Measurements from ENCODE around the gene PGA5.

The PGA5 gene

DNA sequence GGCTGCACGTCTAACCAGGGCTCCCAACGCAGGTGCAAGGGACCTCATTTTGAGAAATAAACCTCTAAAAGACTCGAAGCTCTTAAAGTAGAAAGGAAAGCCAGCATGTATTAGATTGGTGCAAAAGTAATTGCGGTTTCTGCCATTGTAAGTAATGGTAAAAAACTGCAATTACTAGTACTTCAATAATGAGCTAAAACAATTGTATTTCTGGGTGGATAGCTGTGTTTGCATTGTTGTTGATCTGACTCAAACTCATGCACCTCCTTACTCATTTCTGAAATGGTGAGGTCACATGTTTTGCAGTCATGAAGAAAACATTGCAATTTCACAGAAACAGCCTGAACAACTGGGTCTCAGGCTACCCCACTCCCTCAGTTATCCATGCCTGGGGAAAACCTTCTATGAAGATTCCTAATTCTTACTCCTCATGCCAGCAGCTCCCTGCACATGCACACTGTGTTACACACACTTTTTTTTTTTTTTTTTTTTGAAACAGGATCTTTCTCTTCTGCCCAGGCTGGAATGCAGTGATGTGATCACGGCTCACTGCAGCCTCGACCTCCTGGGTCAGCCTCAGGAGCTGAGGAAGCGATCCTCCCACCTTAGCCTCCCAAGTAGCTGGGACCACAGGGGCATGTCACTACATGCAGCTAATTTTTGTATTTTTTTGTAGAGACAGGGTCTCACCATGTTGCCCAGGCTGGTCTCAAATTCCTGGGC lies 29.5 kb downstream of the PGA5 start:
- no peak for DNase-seq

DNA sequence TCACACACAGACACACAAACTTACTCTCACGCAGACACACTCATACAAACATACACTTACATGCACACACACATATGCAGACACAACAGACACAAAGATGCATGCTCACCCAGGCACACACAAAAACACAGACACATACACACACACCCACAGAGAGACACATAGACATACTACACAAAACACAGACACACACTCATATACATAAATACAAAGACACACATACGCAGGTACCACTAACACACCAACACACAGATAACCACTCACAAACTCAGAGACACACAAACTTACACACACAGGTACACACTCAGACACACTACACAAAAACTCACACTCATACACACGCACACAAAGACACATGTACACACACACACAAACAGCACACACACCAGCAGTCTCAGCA lies 31.8 kb downstream of the PGA5 start:
- no peak for DNase-seq

DNA sequence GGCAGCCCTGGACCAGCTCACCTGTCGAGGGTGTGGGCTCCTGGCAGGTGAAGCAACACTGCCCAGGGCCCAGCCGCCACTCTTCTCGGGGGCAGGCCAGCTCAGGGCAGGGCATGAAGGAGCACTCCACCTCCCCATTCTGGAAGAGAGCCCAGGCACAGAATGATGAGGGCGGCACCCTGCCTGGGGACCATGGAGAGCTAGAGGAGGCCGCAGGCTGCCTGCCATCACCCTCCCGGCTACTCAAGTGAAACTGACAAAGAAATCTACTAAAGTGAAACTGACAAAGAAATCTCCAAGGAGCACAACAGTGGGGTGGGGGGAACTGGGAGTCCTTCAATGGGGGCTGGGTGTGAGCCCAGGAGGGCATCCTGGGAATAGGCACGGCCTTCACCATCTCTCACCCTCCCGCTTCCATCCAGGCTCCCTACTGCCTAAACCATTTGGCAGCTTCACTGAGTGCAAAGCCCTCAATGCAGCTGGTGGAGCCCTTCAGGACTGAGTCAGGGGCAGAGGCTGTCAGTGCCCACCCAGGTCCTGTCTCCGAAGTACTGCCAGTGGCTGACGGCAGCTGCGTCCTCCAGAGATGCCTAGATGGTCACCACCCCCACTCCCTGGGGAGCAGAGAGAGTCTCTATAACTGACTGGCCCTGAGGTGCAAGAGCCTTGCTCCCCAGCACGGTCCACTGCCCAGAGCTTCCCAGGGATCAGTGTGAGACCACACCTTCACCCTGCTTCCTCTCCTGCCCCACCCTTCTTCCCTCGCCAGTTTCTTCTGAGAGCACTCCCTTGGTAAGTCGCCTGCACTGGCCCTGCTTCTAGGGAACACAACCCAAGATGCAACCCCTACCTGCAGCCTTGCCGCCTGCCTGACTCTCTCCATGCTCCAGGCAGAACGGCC lies 32.5 kb downstream of the PGA5 start:
- no peak for DNase-seq

DNA sequence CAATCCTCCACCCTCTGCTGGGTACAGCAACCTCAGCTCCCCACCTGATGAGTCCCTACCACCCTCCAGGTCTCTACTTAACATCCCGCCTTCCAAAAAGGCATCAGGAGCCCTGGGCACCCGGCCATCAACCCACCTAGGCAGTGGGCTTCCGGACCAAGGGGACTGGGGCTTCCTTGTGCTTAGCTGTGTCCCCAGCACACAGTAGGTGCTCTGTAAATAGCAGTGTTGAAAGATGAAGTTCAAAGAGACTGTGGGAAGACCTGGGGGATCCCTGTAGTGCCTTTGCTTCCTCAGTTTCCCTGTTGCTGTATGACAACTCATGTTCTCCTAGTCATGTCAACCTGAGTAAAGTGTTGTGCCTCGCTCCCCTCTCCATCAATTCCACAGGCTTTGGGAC lies 33.1 kb downstream of the PGA5 start:
- no peak for DNase-seq

DNA sequence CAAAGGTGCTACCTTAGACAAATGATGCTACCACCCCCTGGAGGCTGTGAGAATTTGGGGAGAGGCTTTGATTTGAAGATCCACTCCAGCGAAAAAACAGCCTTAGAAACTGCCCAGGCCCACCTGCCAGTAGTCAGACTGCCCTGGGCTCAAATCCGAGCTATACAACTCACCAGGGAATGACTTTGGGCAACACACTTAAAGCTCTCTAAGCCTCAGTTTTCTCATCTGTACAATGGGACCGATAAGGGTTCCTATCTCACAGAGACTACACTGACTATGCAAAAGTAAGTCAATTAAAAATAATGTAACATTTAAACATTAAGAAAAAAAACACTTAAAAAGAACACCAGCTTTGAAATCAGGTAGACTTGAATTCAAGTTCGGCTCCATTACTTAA lies 34.2 kb downstream of the PGA5 start:
- DNase-seq, result no peak

DNA sequence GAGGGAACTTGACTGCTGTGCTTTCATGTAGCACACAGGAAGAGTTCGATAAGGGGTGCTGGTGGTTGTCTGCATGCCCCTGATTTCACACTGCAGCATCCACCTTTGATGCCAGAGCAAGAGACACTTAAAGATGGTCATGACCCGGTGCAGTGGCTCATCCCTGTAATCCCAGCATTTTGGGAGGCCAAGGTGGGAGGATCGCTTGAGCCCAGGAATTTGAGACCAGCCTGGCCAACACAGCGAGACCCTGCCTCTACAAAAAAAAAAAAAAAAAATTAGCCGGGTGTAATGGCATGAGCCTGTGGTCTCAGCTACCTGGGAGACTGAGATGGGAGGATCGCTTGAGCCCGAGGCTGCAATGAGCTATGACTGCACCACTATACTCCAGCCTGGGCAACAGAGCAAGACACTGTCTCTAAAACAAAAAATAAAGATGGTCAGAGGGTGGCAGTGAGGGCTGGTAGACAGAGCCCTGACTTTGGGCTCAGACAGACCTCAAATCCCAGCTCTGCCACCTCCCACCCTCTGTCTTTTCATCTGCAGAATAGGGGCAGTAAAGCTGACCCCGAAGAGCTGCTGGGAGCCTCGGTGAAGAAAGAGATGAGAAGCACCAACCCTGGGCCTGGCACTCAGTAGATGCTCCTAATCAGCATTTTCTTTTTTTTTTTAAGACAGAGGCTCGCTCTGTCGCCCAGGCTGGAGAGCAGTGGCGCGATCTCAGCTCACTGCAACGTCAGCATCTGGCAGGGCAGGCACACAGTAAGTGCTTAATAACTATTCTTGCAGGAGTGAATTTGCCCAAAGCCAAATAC lies 36.4 kb downstream of the PGA5 start:
- no peak for DNase-seq

DNA sequence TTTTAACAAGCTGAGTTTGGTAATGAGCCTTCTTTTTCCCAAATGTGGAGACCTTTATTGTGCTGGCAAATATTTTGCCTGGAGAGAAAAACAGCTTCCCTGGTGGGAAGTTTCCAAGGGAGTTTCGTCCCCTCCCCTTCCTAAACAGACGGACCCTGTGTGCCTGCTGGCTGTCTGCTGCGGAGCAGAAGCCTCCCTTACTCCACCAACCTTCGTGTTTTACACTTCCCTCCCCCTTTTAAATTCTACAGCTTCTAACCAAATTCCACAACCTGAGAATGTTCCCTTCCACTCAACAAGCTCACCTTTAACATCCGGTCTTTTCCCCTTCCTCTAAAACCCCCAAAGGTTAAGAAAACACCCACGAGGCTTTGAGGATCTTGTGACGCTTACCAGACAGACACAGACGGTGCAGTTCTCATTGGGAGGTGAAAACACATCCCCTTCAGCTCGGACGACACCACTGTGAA lies 37.1 kb downstream of the PGA5 start:
- no peak for DNase-seq

DNA sequence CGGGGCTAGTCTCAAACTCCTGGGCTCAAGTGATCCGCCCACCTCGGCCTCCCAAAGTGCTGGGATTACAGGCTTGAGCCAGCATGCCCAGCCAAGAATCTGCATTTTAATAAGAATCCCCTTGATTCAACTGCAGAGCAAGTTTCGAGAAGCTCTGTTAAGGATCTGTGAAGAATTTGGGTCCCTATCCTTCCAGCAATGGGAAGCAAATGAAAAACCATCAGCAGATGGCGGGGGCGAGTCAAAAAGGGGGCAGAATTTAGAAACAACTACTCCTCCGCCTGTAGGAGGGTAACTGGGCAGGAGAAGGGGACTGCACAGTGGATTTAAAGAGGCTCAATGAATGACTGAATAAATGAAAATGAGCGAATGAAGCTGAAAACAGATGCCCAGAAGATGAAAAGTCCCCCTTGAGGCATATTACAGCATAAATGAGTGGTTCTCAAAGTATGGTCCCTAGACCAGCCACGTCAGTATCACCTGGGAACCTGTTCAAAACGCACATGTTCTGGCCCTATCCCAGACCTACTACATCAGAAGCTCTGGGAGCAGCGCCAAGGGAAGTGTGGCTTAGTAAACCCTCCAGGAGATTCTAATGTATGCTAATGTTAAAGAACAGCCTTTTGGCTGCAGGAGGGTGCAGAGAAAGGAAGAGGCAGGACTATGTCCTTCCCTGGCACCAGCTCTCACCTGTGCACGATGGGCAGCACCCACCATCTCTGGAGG lies 39.1 kb downstream of the PGA5 start:
- DNase-seq, result no peak

DNA sequence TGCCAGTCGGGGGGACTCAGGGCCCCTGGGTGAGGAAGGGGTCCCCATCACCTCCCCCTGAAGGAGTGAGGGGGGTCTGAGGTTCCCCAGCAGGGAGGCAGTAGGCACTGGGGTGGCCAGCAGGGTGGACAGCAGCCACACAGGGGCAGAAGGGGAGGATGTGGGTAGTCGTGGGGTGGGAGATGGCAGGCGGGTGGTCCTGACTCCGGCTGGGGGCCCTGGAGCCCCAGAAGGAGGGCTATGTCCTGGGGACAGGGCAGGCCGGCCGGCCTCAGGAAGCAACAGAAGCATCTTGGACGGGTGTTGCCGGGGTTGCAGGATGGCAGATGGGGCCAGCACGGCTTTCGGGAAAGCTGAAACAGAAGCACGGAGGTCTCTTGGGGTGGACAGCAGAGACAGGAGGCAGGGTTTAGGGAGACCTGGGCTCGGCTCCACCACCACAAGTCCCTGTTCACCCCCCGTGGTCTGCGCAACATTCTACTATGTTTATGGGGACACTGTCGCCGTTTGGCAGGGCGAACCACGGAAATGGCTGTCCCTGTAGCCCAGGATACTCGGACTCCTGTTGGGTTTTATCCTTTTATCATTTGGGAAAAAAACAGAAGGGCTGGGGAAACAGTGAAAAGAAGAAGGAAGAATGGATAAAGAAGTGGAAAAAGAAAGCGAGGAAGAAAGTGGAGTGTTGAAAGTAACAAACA lies 40.1 kb downstream of the PGA5 start:
- no peak for DNase-seq

DNA sequence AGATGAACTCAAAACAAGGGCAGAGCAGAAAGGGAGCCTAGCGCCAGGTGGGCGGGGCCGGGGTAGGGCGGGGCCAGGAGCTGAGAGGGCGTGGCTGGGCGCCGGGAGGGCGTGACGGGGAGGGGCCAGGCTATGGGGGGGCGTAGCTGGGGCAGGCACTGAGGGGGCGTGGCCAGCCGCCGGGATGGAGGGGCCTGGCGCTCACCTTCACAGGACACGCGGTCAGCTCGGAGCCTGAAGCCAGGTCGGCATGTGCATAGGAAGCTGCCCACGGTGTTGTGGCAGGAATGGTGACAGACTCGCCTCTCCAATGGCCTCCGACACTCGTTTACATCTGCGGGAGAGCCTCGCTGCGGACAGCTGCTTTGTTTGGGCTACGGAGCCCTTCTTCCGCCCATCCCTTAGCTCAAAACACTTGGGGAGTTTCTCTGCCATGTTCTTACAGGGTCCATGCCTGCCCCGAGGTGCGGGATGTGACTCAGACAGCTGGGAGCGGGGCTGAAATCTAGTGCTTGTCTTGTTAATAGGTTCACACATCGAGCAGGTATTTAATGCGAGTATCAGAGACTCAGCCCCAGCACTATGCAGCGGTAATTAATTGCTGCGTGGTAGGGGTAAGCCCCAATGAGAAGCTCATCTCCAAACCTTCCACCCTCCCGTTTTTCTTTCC lies 40.7 kb downstream of the PGA5 start:
- no peak for DNase-seq

DNA sequence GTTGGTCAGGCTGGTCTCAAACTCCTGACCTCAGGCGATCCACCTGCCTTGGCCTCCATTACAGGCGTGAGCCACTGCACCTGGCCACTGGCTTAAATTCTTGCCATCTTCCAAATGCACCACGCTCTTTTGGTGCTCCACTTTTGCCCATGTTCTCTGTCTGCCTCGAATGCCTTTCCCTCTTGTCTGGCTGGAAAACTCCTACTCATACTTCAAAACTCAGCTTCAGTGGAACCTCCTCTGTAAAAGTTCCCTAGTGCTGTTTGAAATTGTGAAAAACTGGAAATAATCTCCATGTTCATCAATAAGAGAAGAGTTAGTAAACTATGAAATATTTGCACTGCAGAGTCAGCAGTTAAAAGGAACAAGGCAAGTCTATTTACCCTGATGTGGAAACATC lies 42.6 kb downstream of the PGA5 start:
- no peak for DNase-seq

DNA sequence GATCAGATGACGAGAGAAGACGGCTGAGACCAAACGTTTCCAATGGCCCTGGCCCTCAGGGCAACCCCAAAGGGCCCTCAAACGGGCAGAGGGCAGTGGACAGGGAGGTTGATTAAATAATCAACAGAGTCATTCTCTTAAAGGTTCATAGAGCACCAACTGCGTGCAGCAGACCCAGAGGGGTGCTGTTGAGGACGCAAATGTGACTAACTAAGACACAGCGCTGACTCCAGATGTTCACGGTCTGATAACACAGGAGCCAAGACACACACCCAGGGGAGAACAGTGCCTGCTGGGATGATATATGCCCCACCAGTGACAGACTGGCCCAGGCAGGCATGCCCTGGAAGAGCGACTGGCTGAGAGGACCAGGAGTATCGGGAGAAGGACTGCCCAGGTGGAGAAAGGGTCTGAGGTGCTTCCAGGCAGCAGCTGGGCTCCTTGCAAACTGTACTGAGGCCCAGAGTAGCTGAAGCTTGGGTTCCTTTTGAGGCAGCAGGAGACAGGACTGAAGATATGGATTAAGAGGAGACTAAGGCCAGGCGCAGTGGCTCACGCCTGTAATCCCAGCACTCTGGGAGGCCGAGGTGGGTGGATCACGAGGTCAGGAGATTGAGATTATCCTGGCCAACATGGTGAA lies 46.5 kb downstream of the PGA5 start:
- no peak for DNase-seq

DNA sequence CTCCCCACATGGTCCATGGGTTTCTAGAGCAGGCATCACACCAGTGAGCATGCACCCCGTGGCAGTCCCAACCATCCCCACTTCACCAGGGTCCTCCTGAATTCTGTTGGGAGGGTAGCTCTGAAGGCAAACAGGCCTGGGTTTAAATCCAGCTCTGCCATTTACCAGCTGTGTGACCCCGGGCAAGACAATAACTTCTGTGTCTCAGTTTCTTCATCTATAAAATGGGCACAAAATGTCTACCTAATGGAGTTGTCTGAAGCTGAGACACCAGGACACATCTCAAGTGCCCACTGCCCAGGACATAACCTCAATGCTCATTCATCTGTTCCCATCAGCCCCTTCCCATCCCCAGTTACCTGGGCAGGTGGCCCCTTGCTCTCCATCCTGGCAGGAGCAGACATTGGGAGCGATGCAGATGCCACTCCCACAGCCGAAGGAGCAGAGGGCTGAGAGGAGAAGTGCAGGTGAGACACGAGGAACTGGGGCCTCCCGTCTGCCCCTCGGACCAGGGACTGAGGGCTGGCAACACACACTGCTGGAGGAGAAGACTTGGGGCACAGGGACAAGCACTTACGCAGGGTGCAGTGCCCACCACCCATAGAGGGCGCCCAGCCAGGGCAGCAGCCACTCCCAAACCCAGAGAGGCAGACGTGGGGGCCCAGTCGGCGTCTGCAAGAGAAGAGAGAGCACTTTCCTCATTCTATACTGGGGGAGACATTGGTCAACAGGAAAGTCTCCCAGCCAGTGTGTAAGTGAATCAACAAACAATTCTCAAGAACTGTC lies 50.1 kb downstream of the PGA5 start:
- DNase-seq, result no peak

DNA sequence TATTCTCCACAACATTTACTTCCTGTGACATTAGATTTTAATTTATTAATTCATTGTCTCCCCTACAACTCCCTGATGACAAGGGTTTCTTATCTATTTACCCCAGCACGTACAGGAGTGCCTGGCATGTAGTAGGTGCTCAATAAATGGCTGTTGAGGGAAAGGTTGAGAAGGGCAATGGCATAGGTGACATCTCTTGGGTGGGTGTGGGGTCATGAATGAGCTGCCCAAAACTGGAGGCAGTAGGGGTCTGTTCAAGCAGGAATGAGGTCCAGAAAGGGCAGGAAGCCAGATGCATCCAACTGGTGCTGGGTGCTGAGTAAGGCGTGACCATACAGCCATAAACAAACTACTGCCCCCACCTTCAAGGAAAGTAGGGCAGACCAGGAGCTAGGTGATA lies 51.4 kb downstream of the PGA5 start:
- no peak for DNase-seq

DNA sequence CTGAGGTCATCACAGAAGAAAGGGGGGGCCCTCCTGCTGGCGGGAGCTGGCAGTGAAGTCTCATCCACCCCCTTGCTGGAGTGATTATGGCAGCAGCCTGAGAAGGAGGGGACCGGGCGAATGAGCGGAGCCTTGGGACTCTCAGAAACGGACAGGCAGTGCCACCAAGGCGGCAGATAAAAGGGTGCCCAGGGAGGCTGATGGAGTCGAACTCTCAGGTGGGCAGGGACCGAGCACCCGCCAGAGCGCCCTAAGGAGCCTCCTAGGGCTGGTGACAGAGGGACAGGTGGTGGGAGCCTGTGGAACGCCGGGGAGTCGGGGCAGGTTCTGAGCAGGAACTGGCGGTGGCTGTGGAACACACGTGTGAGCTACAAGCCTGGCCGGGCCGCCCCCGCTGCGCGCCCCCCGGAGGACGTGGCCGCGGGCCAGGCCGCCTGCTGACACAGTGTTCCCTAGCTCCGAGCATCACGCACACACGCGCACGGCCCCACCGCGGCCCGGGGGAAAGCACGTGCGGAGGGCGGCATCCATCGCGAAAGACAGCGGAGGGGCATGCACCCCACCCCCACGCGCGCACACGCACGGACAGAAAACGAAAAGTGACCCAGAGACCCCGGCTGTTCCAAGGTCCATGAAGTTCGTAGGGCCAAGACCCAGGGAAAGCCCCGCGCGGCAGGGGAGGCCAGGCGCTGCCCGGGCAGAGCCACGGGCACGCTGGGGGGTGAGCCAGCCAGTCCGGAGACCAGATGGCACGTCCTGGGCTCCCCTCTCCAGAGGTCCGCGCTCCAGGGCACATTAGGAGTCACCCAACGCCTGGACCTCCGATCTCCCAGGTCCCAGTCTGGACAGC lies 53.1 kb downstream of the PGA5 start:
- DNase-seq, result no peak

DNA sequence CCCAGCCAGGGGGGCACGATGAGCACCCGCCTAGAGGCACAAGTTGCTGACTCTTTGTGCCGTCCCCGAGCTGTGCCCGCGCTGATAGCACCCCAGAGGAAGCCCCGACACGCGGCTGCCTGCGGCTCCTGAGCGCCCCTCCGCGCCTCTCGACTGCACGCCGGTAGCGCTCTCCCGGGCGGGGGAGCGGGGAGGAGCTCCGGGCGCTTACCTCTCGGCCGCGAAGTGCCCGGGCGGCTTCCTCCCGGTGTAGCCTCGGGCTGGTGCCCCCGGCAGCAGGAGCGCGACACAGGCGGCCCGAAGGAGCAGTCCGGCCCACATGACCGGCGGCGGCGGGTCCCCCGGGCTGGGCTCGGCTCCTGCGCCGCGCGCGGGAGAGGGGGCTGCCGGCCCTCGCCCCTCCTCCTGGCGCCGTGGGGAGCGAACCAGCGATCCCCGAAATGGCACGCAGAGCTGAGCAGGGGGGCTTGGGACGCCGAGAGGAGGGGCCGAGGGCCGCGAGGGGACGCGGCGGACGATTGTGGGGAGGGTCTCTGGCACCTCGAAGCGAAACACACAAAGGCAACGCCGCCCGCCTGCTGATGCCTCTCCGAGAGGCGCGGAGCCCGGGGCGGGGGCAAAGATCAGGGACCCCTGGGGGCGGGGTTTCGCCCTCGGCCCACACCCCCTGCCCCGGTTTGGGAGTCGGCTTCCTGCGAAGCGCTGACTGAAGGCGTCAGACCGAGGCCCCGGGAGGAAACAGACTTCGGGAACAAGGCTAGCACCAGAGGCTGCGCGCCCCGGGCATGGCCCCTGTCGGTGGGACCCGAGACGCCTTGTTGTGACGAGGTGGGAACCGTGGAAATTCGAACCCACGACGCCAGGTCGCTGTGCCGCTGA lies 54.0 kb downstream of the PGA5 start, which contains the start of gene VWCE:
TSS of gene VWCE (minus strand) at position 600 of the 879 bp plus-strand sequence. CDS start at position 321, 279 bp downstream.
- DNase-seq, result no peak

DNA sequence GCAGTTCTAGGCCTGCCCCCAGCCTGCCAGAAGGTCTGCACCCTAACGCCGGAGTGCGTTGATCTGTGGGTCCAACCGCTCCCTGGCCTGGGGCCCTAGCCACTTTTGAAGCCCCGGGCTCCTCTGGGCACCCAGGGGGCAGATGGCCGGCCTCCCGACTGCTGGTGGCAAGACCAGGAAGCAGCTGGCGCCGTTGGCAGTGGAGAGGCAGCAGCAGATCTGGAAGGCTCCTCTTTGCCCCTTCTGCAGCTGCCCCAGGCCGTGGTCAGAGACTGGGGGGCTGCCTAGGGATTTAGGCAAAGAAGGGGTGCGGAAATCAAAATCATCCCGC lies 54.6 kb downstream of the PGA5 start:
- no peak for DNase-seq

DNA sequence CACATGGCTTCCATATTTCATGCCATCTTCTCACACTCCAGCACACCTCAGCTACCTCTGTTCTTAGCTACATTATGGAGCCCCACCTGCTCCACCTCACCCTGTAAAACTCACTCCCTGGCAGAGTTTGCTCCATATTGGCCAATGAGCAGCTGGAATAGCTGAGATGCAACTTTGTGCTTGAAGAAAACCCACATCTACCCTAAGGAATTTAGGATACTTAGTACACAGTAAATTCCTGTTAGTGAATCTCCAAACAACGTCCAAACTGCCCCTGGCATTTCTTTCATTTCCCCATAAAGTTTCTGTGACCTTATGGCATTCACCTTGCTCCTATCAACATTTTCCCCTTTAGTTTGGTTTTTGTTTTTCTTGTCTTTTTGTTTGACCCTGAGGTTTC lies 56.4 kb downstream of the PGA5 start:
- no peak for DNase-seq

Measured in NCI-H187 treated with DMSO at 0.1 percent for 48 hours (cell line).